ENCODE data around the gene P2RY14. TPM values are rescaled to one million over a fixed set of nuclear protein-coding genes. Genes with fewer than 3 reads are reported as not detected.

P2RY14 gene
- total RNA-seq, 2 donors from 2014 or later, result 1.8 TPM; not detected in 1

GRCh38 chr3:151195826-151196225, 82.5 kb downstream of the P2RY14 start:
- ATAC-seq, result no peak
- Histone ChIP-seq H3K27ac (no peak overlapping the region), H3K4me3 (no peak overlapping the region), H3K4me1 (no peaks in the 10 kb centered on the region), H3K27me3 (no peaks in the 10 kb centered on the region), H3K36me3 (replicated peaks in 1 of 2; ENCODE audit: insufficient read depth in 1 of 2, low read depth in 2 of 2) (no peaks in the 10 kb centered on the region), H3K9me3 (no peaks in the 10 kb centered on the region)
- TF ChIP-seq POLR2A (IDR thresholded peaks at IDR 0.05) (no peak), CTCF (IDR thresholded peaks at IDR 0.05) (no peak)
- no peak for DNase-seq
- intact Hi-C loops (cut with DNase I), result no loop called here
- 58 to 68% methylated on average over 1 of the region's 1 CpG for WGBS, 2 donors

- DNase-seq (no peak), ATAC-seq (no peak)
- Histone ChIP-seq H3K27me3 (no peaks in the 10 kb centered on the region), H3K36me3 (replicated peaks in 1 of 2; ENCODE audit: insufficient read depth in 1 of 2, low read depth in 2 of 2) (no peaks in the 10 kb centered on the region), H3K4me1 (no peaks in the 10 kb centered on the region), H3K4me3 (no peak overlapping the region), H3K9me3 (no peaks in the 10 kb centered on the region), H3K27ac (no peak overlapping the region)
- WGBS, 2 donors, result 86 to 91% methylated on average over 6 of the region's 6 CpGs
- intact Hi-C loops (cut with DNase I), result no loop called here
- TF ChIP-seq POLR2A (IDR thresholded peaks at IDR 0.05) (no peak), CTCF (IDR thresholded peaks at IDR 0.05) (no peak)
These were observed 85.8 kb downstream of the P2RY14 start for GRCh38 chr3:151192545-151192944.

- TF ChIP-seq POLR2A (IDR thresholded peaks at IDR 0.05), result no peak
- TF ChIP-seq CTCF (IDR thresholded peaks at IDR 0.05), result no peak
- Histone ChIP-seq H3K36me3 (replicated peaks in 1 of 2; ENCODE audit: insufficient read depth in 1 of 2, low read depth in 2 of 2) (no peaks in the 10 kb centered on the region), H3K9me3 (no peaks in the 10 kb centered on the region), H3K4me1 (no peaks in the 10 kb centered on the region), H3K27ac (no peak overlapping the region), H3K4me3 (no peak overlapping the region), H3K27me3 (no peaks in the 10 kb centered on the region)
- ATAC-seq (no peak), DNase-seq (no peak)
- intact Hi-C loops (cut with DNase I), result no loop called here
- WGBS, 2 donors, result 82 to 93% methylated on average over 1 of the region's 1 CpG
These were observed 87.2 kb downstream of the P2RY14 start for GRCh38 chr3:151191095-151191494.

GRCh38 chr3:151183265-151183671, 95.1 kb downstream of the P2RY14 start:
- Histone ChIP-seq H3K27ac (no peak overlapping the region), H3K36me3 (replicated peaks in 1 of 2; ENCODE audit: insufficient read depth in 1 of 2, low read depth in 2 of 2) (no peaks in the 10 kb centered on the region), H3K4me1 (peaks cover under 1% of the 10 kb centered on the region), H3K27me3 (no peaks in the 10 kb centered on the region), H3K9me3 (no peaks in the 10 kb centered on the region), H3K4me3 (no peak overlapping the region)
- no peak for DNase-seq
- no peak for TF ChIP-seq CTCF (IDR thresholded peaks at IDR 0.05)
- TF ChIP-seq POLR2A (IDR thresholded peaks at IDR 0.05), result no peak
- WGBS, 2 donors, result 76% methylated on average over 5 of the region's 5 CpGs
- no peak for ATAC-seq
- intact Hi-C loops (cut with DNase I), result no loop called here

GRCh38 chr3:151182349-151183079, 95.8 kb downstream of the P2RY14 start:
- Histone ChIP-seq H3K9me3 (no peaks in the 10 kb centered on the region), H3K27ac (no peak overlapping the region), H3K27me3 (no peaks in the 10 kb centered on the region), H3K4me1 (peaks cover 3% of the 10 kb centered on the region), H3K4me3 (no peak overlapping the region), H3K36me3 (replicated peaks in 1 of 2; ENCODE audit: insufficient read depth in 1 of 2, low read depth in 2 of 2) (no peaks in the 10 kb centered on the region)
- intact Hi-C loops (cut with DNase I), result no loop called here
- 56 to 61% methylated on average over 5 of the region's 5 CpGs for WGBS, 2 donors
- DNase-seq (no peak), ATAC-seq (no peak)
- no peak for TF ChIP-seq CTCF (IDR thresholded peaks at IDR 0.05)
- no peak for TF ChIP-seq POLR2A (IDR thresholded peaks at IDR 0.05)
